Gastrocnemius medialis (tissue), 4 donors: ENCODE data around the gene NBEA. TPM values are rescaled to one million over a fixed set of nuclear protein-coding genes. Genes with fewer than 3 reads are reported as not detected.

Experiments used
- ATAC-seq, 2 donors: fragments of 150-250 bp; one replicate each; pipeline ENCODE4 v1.9.1; 2016
- DNase-seq, 2 donors: peaks; one replicate each; pipeline ENCODE4 v3.0.0-alpha.2; 2019
- H3K27ac ChIP-seq, 4 donors: fragments of 200-600 bp; sonication (generic); 1 replicate in 1 of 4; 2 replicates in 3 of 4; pipeline ENCODE4 v1.5.1; 2016 to 2018; ENCODE audit warnings: mild to moderate bottlenecking in 2 of 4, moderate library complexity in 1 of 4
- H3K27me3 ChIP-seq, 3 donors: fragments of 200-600 bp; sonication (generic) in 2 of 3; 1 replicate in 1 of 3; 2 replicates in 2 of 3; pipeline versions ENCODE4 v1.5.1 to v1.6.0; 2016 to 2019; ENCODE audit warnings: mild to moderate bottlenecking in 1 of 3, moderate library complexity in 1 of 3
- H3K36me3 ChIP-seq, 2 donors: fragments of 200-600 bp; sonication (generic) in 1 of 2; one replicate each; pipeline ENCODE4 v1.5.1; 2017 to 2018
- H3K4me1 ChIP-seq, 2 donors: fragments of 200-600 bp; sonication (generic) in 1 of 2; one replicate each; pipeline ENCODE4 v1.5.1; 2016 to 2017; ENCODE audit warnings: mild to moderate bottlenecking in 2 of 2
- H3K4me3 ChIP-seq, 4 donors: fragments of 200-600 bp; sonication (generic) in 3 of 4; 1 replicate in 1 of 4; 2 replicates in 3 of 4; pipeline ENCODE4 v1.5.1; 2016 to 2019; ENCODE audit warnings: mild to moderate bottlenecking in 2 of 4
- H3K9me3 ChIP-seq, 3 donors: fragments of 200-600 bp; sonication (generic) in 2 of 3; 1 replicate in 1 of 3; 2 replicates in 2 of 3; pipeline ENCODE4 v1.5.1; 2016 to 2019
- CTCF ChIP-seq, 5 experiments: fragments of 450-650 bp in 3 of 5; fragments of 200-600 bp in 2 of 5; sonication (generic) in 2 of 5; IDR thresholded peaks in 4 of 5; conservative IDR thresholded peaks in 1 of 5; 1 replicate in 4 of 5; 2 replicates in 1 of 5; pipeline ENCODE4 v1.5.1; 2016 to 2019; ENCODE audit warnings: antibody characterized with exemption in 5 of 5, mild to moderate bottlenecking in 3 of 5, moderate library complexity in 3 of 5
- POLR2A ChIP-seq, 2 donors: fragments of 450-650 bp; IDR thresholded peaks; one replicate each; pipeline ENCODE4 v1.6.1; 2017; ENCODE audit warnings: antibody characterized with exemption in 2 of 2, mild to moderate bottlenecking in 2 of 2, moderate library complexity in 2 of 2
- in situ Hi-C, 4 donors: fragments of 200-750 bp; cut with MboI; loops; one replicate each; pipeline versions ENCODE4 v1.15.0 to v1.8.0; 2017; ENCODE audit warnings: low sequenced_read_pairs in 4 of 4
- intact Hi-C: fragments of 100-400 bp; cut with DNase I; formaldehyde crosslinking; loops from one replicate; pipeline ENCODE4 v1.15.1; 2023; ENCODE audit warnings: low total_unique reads
- total RNA-seq, 4 donors: library from RNA; depleted of rRNA; stranded (reverse); fragments of >200 nt; gene quantifications; one replicate each; pipeline versions ENCODE4 v1.1.0 to v1.2.3, GENCODE V29; 2016

NBEA gene
- total RNA-seq, 4 donors from 2014 or later: 4.1 to 5.1 (median 4.7) TPM

- intact Hi-C loops: no loop called here
- no peak overlapping the region for H3K27ac ChIP-seq
- H3K4me1 ChIP-seq: peaks cover 0 to 3% of the 10 kb centered on the region in 2 donors
- H3K9me3 ChIP-seq: no peaks in the 10 kb centered on the region
- ATAC-seq (no peak), DNase-seq (no peak)
- no peak overlapping the region for H3K4me3 ChIP-seq
- H3K27me3 ChIP-seq: no peaks in the 10 kb centered on the region
- TF ChIP-seq CTCF (IDR thresholded peaks at IDR 0.05 in 4 of 5, conservative IDR thresholded peaks at IDR 0.05 in 1 of 5): no peak
- TF ChIP-seq POLR2A (IDR thresholded peaks at IDR 0.05): no peak
- in situ Hi-C loops: no loop called here
- H3K36me3 ChIP-seq: no peaks in the 10 kb centered on the region
Observed at GRCh38 chr13:35687336-35687735, 745.3 kb downstream of the NBEA start.

GRCh38 chr13:35690581-35691207 is 748.6 kb downstream of the NBEA start:
- H3K36me3 ChIP-seq: no peaks in the 10 kb centered on the region
- no peak for TF ChIP-seq POLR2A (IDR thresholded peaks at IDR 0.05)
- peaks cover 0 to 3% of the 10 kb centered on the region in 2 donors for H3K4me1 ChIP-seq
- ATAC-seq (peak; percentile 49 to 61), DNase-seq (peak in 1 of 2 donors; percentile 23)
- no peak overlapping the region for H3K4me3 ChIP-seq
- intact Hi-C loops (no loop called here), in situ Hi-C loops (no loop called here)
- H3K9me3 ChIP-seq: no peaks in the 10 kb centered on the region
- peak overlapping the region in 3 of 4 donors; percentile 0 to 46 (median 19) for H3K27ac ChIP-seq
- H3K27me3 ChIP-seq: no peaks in the 10 kb centered on the region

- DNase-seq: no peak
- H3K27me3 ChIP-seq: no peaks in the 10 kb centered on the region
- in situ Hi-C loops (no loop called here), intact Hi-C loops (no loop called here)
- no peaks in the 10 kb centered on the region for H3K9me3 ChIP-seq
- no peak overlapping the region for H3K4me3 ChIP-seq
- no peak for TF ChIP-seq POLR2A (IDR thresholded peaks at IDR 0.05)
- TF ChIP-seq CTCF (IDR thresholded peaks at IDR 0.05 in 4 of 5, conservative IDR thresholded peaks at IDR 0.05 in 1 of 5): no peak
- ATAC-seq: no peak
- peak overlapping the region in 1 of 4 donors; percentile 33 for H3K27ac ChIP-seq
- H3K4me1 ChIP-seq: peaks cover 0 to 3% of the 10 kb centered on the region in 2 donors
- no peaks in the 10 kb centered on the region for H3K36me3 ChIP-seq
Observed at GRCh38 chr13:35693134-35693784, 751.2 kb downstream of the NBEA start.

- H3K4me1 ChIP-seq: peaks cover 0 to 3% of the 10 kb centered on the region in 2 donors
- H3K4me3 ChIP-seq: no peak overlapping the region
- H3K36me3 ChIP-seq: no peaks in the 10 kb centered on the region
- in situ Hi-C loops (no loop called here), intact Hi-C loops (no loop called here)
- no peaks in the 10 kb centered on the region for H3K9me3 ChIP-seq
- TF ChIP-seq POLR2A (IDR thresholded peaks at IDR 0.05) (no peak), CTCF (IDR thresholded peaks at IDR 0.05 in 4 of 5, conservative IDR thresholded peaks at IDR 0.05 in 1 of 5) (no peak)
- DNase-seq (no peak), ATAC-seq (no peak)
- no peak overlapping the region for H3K27ac ChIP-seq
- H3K27me3 ChIP-seq: no peaks in the 10 kb centered on the region
Observed at GRCh38 chr13:35694031-35694430, 752.0 kb downstream of the NBEA start.

GRCh38 chr13:35694549-35695447 is 752.7 kb downstream of the NBEA start:
- ATAC-seq: no peak
- H3K27me3 ChIP-seq: peaks cover 0 to 4% (median 0%) of the 10 kb centered on the region in 3 donors
- peaks cover 4 to 6% of the 10 kb centered on the region in 2 donors for H3K4me1 ChIP-seq
- H3K27ac ChIP-seq: no peak overlapping the region
- no peak for DNase-seq
- in situ Hi-C loops: no loop called here
- H3K36me3 ChIP-seq: no peaks in the 10 kb centered on the region
- no peaks in the 10 kb centered on the region for H3K9me3 ChIP-seq
- H3K4me3 ChIP-seq: no peak overlapping the region
- TF ChIP-seq CTCF (IDR thresholded peaks at IDR 0.05 in 4 of 5, conservative IDR thresholded peaks at IDR 0.05 in 1 of 5) (no peak), POLR2A (IDR thresholded peaks at IDR 0.05) (no peak)
- intact Hi-C loops: no loop called here
